ENCODE data around the gene TIMM50.

- peak; percentile 85; the same call in 1 of the 2 replicates for TF ChIP-seq ZNF383 (CRISPR knock-in tag; IDR thresholded peaks at IDR 0.05; ENCODE audit: borderline replicate concordance)
- TF ChIP-seq SNAPC5 (CRISPR knock-in tag; IDR thresholded peaks at IDR 0.05; ENCODE audit: borderline replicate concordance) = no peak
- peak; percentile 62; the same call in 1 of the 2 replicates for TF ChIP-seq SIN3A (IDR thresholded peaks at IDR 0.05; ENCODE audit: borderline replicate concordance, low read depth, low read length)
- TF ChIP-seq REST (IDR thresholded peaks at IDR 0.05; ENCODE audit: borderline replicate concordance in 1 of 2, low read depth in 1 of 2, low read length in 2 of 2) = no peak
- no peak for TF ChIP-seq ZNF225 (CRISPR knock-in tag; IDR thresholded peaks at IDR 0.05)
- no peak for TF ChIP-seq GTF2F1 (IDR thresholded peaks at IDR 0.05; ENCODE audit: low read length)
These were observed 51.8 kb downstream of the TIMM50 start, which contains the start of gene EID2B for GRCh38 chr19:39532233-39533002.

Data from HepG2 (cell line).